NCI-H1930 (cell line): ENCODE measurements around the gene NME2.
"Not testable (repeated sequence)": the region's sequence is repeated elsewhere in the genome, so short reads cannot be mapped to it uniquely, and the experiment has no call there.

Experiments
- DNase-seq, 2 experiments: peaks; one replicate each; lab custom pipeline; 2025; lab: John Stamatoyannopoulos, UW

Gene NME2

DNA sequence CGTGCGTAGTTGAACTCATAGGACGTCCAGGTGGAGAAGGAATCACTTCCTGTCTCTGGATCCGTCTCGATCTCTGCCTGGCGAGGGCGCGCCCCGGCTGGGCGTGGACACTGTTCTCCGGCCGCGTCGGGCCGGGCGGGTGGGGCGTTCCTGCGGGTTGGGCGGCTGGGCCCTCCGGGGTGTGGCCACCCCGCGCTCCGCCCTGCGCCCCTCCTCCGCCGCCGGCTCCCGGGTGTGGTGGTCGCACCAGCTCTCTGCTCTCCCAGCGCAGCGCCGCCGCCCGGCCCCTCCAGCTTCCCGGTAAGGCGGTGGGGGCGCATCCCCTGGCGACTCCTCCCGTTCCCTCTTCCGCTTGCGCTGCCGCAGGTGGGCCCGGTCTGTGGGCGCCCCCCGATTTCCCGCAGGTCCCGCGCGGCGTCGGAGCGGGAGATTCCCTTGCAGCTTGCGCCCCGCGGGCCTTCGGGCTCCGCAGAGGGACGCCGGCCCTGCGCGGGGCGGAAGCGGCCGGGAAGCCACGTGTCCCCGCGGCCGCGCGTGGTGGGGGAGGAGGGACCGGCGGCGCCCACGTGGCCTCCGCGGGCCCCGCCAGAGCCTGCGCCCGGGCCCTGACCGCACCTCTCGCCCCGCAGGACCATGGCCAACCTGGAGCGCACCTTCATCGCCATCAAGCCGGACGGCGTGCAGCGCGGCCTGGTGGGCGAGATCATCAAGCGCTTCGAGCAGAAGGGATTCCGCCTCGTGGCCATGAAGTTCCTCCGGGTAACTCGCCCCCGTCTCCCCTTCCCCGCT, at the start of gene NME2:
Gene NME2, plus strand, starts transcription at position 214 of the 789 bp plus-strand sequence. Its CDS starts 420 bp downstream, at position 634.
- DNase-seq = peak; percentile 74 to 83

DNA sequence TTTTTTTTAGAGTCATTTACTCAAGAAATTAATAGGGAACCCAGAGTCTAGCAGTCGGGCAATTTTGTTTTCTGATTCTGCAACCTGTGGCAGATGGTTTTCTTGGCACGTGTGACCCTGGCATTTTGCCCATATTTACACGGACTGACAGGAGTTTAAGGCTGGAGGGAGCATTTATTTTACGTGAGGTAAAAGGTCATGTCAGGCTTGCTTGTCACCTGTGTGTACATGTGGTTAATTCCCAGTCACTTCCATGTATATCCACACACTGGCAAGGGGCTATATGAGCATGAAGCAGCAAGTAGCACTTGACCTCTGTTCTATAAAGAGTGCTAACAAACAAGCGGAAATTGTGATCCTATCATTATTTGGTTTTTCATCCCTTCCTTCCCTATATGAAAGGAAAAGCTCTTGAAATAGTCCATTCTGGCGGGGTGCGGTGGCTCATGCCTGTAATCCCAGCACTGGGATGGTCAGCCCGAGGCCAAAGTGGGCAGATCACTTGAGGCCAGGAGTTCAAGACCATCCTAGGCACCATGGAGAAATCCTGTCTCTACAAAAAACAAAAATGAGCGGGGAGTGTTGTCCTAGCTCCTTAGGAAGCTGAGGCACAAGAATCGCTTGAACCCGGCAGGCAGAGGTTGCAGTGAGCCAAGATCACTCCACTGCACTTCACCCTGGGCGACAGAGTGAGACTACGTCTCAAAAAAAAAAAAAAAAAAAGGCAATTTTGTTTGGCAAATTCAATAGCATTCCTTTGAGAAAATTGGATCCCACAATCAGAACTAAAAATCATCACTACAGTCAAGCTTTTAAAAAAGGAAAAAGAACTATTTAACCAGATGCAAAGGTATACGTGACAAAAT, 47.6 kb upstream of the NME2 start:
- no peak for DNase-seq

- no peak for DNase-seq
These were observed 46.5 kb upstream of the NME2 start for GRCh38 chr17:51119415-51120356.

- DNase-seq = no peak
These were observed 45.9 kb upstream of the NME2 start for GRCh38 chr17:51120357-51120738.

GRCh38 chr17:51120739-51121619, 45.2 kb upstream of the NME2 start, which contains the start of gene SPAG9:
Gene SPAG9, minus strand, starts transcription at chr17:51120868. Its CDS starts 212 bp downstream, at chr17:51120656.
- peak; percentile 90 to 96 for DNase-seq

DNA sequence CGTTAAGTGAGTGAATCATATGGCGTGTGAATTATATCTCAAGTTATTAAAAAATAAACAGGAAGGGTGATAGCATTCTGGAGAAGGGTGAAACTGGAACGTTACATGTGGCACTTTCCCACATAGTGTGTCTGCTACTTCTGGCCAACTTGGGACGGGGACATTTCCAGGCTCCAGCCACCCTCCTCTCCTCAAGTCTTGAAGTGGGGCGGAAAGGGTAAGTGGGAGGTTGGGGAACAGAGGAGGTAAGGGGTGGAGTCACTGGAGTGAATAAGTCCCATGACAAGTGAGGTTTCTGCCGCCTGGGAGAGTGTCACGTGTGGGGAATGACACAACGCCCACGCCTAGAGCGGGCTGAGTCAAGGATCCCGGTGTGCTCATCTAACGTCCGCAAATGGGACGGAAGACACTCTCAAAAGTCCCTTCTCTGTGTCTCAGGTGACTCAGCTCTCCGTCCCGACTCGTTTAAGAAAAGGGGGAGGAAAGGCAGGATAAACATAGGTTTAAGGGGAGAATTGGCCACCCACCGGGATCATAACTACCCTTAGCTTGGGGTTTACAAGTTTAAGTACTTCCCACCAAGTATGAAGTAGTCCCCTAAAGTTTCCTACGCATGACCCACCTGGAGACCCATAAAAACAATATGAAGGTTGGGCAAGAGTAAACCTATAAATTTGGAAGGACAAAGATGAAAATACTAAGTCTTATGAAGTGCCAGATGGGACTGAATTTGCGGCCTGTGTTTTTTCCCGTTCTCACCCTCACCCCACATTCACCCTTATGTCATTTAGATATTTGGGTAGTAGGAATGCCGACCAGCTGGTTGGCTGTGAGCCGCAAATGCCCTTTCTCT, 44.4 kb upstream of the NME2 start:
- peak; percentile 44 to 50 for DNase-seq

DNA sequence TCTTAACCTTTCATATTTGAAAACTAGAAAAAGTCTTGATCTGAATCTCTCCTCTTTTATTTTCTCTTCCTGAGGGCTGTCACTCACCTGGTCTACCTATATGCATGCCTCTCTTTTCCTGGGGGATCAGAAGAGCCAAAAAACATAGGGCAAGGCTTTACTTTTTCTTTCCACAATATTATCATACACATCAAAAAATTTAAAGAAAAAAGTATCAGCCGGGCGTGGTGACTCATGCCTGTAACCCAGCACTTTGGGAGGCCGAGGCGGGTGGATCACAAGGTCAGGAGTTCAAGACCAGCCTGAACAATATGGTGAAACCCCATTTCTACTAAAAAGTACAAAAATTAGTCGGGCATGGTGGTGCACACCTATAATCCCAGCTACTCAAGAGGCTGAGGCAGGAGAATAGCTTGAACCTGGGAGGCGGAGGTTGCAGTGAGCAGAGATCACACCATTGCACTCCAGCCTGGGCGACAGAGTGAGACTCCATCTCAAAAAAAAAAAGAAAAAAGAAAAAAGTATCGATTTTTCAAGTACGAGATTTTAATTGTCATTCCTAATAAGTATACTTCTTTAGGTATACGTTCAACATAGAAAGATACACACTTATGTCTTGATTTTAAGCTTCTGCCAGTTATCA, 43.6 kb upstream of the NME2 start:
- DNase-seq = not testable (repeated sequence)

- no peak for DNase-seq
These were observed 41.3 kb upstream of the NME2 start for GRCh38 chr17:51124640-51125503.

GRCh38 chr17:51128076-51128475, 38.1 kb upstream of the NME2 start:
- DNase-seq = no peak

DNA sequence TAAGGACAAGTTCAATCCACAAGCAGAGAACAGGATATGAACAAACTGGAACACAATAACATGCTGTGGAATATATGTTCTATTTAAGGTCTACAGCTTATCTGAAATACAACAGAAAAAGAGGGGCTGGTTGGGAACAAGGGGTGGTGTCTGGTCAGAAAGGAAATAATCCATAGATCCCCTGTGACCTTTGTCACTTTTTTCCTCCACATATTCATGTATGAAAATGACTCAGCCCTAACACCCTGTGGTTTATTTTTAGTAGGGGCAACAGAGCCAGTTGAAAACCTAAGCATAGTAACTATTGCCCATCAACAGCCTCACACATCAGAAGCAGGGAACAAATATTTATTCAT, 33.3 kb upstream of the NME2 start:
- DNase-seq = no peak

- DNase-seq = no peak
These were observed 32.8 kb upstream of the NME2 start for GRCh38 chr17:51133365-51133764.

GRCh38 chr17:51135956-51136355, 30.3 kb upstream of the NME2 start:
- no peak for DNase-seq

- DNase-seq = no peak
These were observed 23.6 kb upstream of the NME2 start for GRCh38 chr17:51142597-51142996.

DNA sequence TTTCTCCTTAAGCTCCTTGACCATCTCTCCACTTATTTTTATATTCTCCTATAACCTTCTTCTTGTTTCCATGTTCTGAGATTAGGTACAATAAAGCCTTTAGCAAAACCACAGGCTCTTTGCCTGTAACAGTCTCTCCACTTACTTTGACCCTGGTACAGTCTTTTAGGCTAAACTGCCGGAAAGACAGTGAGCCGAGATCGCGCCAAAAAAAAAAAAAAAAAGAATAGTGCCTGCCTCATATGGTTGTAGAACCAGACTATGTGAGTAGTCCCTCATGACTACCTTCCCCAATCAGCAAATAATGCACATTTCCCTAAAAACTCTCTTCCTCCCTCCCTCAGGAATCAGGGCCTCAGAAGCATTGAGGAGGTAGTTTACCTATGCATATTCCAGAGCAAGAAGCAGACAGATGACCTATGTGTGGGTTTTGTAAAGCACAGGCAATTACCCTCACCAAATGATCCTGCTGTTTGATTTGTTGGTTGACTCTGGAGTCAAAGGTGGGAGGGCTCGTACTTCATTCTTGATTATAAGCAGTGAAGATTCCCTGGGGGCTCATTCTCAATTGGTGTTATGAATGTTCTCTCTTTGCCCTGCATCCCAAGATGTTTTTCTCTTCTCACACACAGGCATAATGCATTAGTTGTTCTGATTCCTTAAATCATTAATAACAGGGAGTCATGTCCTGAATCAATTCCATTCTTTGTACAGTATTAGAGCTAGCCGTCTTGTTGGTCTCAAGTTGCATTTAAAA, 21.8 kb upstream of the NME2 start:
- peak; percentile 76 to 80 for DNase-seq

DNA sequence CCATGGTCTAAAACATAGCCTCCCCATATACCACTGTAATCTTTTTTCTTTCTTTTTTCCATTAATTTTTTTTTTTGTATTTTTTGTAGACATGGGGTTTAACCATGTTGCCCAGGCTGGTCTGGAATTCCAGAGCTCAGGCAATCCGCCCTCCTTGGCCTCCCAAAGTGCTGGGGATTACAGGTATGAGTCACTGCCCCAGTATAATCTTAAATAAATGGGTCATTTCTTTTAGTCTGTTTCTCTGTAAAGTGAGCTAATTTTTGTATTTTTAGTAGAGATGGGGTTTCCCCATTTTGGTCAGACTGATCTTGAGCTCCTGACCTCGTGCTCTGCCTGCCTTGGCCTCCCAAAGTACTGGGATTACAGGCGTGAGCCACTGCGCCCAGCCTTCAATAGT, 18.6 kb upstream of the NME2 start:
- DNase-seq = no peak

- DNase-seq = no peak
These were observed 17.0 kb upstream of the NME2 start for GRCh38 chr17:51149163-51149562.

DNA sequence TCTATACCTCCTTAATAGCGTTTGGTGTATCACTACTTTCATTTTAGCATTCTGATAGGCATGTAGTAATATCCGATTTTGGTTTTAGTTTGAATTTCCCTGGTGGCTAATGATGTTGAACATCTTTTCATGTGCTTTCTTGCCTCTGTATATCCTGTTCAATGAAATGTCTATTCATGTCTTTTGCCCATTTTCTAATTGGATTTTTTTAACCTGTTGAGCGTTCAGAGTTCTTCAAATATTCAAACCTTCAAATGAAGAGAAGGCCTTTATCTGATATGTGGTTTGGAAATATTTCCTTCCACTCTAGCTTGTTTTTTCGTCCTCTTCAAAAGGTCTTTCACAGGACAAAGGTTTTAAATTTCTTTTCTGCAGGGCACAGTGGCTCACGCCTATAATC, 15.3 kb upstream of the NME2 start:
- no peak for DNase-seq

GRCh38 chr17:51152766-51153209, 13.4 kb upstream of the NME2 start:
- DNase-seq = no peak
